Testis (tissue), 2 donors: ENCODE measurements around the gene HMMR.

ENCODE experiments used
- POLR2A ChIP-seq: fragments of 450-650 bp; IDR thresholded peaks from one replicate; pipeline ENCODE4 v1.6.1; 2017; ENCODE audit warnings: antibody characterized with exemption, mild to moderate bottlenecking, moderate library complexity
- TF ChIP-seq, protein P1 (sequence below), 3 experiments: fragments of 450-650 bp in 2 of 3; fragments of 200-600 bp in 1 of 3; sonication (generic) in 1 of 3; IDR thresholded peaks; one replicate each; pipeline ENCODE4 v1.5.1; 2016 to 2019; ENCODE audit warnings: antibody characterized with exemption in 3 of 3, mild to moderate bottlenecking in 2 of 3, moderate library complexity in 1 of 3

- TF ChIP-seq, protein P1, sequence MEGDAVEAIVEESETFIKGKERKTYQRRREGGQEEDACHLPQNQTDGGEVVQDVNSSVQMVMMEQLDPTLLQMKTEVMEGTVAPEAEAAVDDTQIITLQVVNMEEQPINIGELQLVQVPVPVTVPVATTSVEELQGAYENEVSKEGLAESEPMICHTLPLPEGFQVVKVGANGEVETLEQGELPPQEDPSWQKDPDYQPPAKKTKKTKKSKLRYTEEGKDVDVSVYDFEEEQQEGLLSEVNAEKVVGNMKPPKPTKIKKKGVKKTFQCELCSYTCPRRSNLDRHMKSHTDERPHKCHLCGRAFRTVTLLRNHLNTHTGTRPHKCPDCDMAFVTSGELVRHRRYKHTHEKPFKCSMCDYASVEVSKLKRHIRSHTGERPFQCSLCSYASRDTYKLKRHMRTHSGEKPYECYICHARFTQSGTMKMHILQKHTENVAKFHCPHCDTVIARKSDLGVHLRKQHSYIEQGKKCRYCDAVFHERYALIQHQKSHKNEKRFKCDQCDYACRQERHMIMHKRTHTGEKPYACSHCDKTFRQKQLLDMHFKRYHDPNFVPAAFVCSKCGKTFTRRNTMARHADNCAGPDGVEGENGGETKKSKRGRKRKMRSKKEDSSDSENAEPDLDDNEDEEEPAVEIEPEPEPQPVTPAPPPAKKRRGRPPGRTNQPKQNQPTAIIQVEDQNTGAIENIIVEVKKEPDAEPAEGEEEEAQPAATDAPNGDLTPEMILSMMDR (IDR thresholded peaks at IDR 0.05), result no peak
- TF ChIP-seq POLR2A, result no peak
These were observed 3.6 kb upstream of the HMMR start for GRCh38 chr5:163456840-163457239.
